Fibroblast of skin of scalp (primary cell): ENCODE measurements around the gene RPEL1.

Experiments used
- DNase-seq: peaks from one replicate; pipeline ENCODE4 v3.0.0-alpha.2; 2013

RPEL1 gene

GRCh38 chr10:103280506-103280905, 34.8 kb downstream of the RPEL1 start:
- no peak for DNase-seq

DNA sequence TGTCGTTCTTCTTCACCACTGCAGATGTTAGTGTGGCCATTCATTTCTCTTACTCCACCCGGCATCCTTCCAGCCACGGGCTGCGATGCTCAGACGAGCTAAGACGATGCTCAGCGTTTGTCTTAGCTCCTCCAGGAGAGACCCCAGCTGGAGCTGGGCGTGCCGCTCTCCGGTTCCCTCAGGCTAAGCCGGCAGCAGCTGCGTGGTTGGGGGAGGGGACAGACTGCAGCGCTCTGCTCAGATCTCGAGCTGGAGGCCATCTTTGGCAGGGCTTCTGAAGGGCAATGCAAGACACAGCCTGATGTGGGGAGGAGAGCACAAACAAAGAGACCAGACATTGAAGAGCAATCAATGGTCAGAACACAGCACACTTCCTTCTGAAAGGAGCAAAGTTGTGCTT, 36.1 kb downstream of the RPEL1 start:
- no peak for DNase-seq

- no peak for DNase-seq
Measured at GRCh38 chr10:103282961-103283360, 37.3 kb downstream of the RPEL1 start.

GRCh38 chr10:103284170-103284569, 38.5 kb downstream of the RPEL1 start:
- DNase-seq = no peak

DNA sequence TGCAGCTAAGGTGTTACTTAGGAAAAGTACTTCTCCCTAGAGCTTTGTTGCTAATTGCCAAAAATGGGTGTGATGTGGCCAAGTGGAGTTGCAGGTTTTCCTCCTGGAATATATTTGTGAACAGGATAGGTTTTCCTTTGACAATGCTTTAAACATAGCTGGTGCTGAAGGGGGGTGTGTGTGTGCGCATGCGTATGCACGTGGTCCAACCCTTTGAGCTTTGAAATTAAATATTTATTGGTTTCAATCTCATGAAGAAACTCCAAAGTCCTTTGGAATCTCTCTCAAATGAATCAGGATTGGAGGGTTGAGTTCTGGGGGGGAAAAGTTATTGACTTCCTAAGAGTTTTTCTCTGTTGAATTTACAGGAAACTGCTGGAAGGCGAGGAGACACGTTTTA, 42.3 kb downstream of the RPEL1 start:
- DNase-seq = no peak

DNA sequence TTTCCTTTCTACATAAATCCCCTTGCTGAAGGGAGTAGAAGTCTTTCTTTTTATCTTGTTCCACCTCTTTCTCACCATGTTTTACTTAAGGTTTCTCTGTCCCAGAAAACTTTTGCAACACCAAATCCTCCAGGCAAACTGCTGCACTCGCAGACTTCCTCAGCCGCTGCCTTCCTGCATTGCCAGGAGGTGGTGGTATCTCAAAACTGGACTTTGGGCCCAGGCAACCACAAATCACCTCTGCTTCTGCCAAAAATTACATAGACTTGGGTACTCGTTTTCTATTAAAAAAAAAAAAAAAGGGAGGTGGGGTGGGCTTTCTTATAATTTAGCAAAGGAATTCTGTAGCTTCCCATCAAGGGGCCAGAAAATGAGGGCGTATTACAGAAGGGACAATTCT, 45.9 kb downstream of the RPEL1 start:
- DNase-seq = no peak

GRCh38 chr10:103295374-103296015, 49.8 kb downstream of the RPEL1 start:
- peak; percentile 83 for DNase-seq
